ENCODE results near the gene NOC4L.

NOC4L gene

GRCh38 chr12:132154941-132155770 is 10.9 kb downstream of the NOC4L start:
- H3K4me3 ChIP-seq (ENCODE audit: low read depth, low read length): no peak overlapping the region

- H3K4me3 ChIP-seq (ENCODE audit: low read depth, low read length): no peak overlapping the region
These were observed 11.7 kb downstream of the NOC4L start for GRCh38 chr12:132155771-132156572.

DNA sequence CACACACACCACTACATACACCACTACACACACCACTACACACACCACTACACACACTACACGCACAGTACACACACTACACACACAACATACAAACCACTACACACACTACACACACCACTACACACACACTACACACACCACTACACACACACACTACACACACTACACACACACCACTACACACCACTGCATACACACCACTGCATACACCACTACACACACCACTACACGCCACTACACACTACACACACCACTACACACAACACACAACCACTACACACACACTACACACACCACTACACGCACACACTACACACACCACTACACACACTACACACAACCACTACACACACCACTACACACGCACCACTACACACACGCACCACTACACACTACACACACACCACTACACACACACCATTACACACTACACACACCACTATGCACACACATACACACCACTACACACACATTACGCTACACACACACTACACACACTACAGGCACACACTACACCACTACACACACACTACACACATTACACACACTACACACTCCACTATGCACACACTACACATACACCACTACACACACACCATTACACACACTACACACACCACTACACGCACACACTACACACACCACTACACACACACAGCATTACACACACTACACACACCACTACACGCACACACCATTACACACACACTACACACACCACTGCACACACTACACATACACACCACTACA is 12.5 kb downstream of the NOC4L start:
- no peak overlapping the region for H3K4me3 ChIP-seq (ENCODE audit: low read depth, low read length)

- H3K4me3 ChIP-seq (ENCODE audit: low read depth, low read length): no peak overlapping the region
These were observed 13.6 kb downstream of the NOC4L start for GRCh38 chr12:132157733-132158409.

- H3K4me3 ChIP-seq (ENCODE audit: low read depth, low read length): no peak overlapping the region
These were observed 14.7 kb downstream of the NOC4L start for GRCh38 chr12:132158677-132159554.

GRCh38 chr12:132159555-132160003 is 15.3 kb downstream of the NOC4L start:
- no peak overlapping the region for H3K4me3 ChIP-seq (ENCODE audit: low read depth, low read length)

DNA sequence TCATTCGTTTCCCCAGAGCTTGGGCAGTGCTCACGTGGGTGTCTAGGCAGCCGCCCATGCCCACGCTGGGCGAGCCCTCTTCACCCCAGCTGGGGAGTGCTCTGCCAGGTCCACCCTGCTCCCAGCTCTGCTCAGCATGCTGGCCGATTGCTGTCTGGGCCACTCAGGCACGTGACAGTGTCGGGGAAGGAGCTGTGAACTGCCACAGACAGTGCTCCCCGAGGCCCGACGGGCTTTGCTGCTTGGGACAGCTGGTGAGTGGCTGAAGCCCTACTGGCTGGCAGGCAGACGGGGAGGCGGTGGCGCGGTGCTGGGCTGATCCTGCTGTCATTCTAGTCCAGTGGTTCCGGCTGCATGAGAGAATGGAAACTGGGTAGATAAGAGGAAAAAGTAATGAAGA is 15.8 kb downstream of the NOC4L start:
- H3K4me3 ChIP-seq (ENCODE audit: low read depth, low read length): no peak overlapping the region

DNA sequence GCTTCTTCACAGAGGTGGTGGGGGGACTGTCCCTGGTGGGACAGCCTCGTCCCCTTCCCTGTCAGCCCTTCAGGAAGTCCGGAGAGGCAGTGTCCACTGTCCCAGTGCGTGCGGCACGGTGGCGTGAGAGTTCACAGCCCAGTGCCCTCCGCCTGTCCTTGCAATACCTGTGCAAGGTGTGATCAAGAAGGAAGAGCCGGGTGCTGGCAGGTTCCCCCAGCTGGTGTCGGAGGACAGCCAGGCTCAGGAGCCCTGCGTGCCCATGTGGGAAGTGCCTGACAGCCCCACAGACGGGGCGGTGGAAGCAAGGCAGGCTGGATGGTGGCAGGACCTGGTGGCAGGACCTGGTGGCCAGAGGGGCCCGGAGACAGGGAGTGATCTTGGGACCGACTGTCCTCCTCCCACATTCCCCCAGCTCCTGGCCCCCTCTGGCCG is 16.4 kb downstream of the NOC4L start:
- H3K4me3 ChIP-seq (ENCODE audit: low read depth, low read length): no peak overlapping the region

DNA sequence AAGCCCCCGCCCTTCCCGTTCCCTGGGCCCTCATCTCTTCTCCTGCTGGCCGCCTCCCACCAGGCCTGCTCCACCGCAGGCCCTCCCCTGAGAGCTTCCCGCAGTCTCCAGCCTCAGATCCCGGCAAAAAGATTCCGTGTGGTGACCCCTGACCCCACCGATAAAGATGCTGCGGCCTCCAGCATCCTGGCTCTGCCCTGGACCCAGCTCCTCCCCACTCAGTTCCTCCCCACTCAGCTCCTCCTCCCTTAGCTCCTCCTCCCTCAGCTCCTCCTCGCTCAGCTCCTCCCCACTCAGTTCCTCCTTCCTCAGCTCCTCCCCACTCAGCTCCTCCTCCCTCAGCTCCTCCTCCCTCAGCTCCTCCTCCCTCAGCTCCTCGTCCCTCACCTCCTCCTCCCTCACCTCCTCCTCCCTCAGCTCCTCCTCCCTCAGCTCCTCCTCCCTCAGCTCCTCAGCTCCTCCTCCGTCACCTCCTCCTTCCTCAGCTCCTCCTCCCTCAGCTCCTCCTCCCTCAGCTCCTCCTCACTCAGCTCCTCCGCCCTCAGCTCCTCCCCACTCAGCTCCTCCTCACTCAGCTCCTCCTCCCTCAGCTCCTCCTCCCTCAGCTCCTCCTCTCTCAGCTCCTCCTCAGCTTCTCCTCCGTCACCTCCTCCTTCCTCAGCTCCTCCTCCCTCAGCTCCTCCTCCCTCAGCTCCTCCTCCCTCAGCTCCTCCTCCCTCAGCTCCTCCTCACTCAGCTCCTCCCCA is 17.0 kb downstream of the NOC4L start:
- no peak overlapping the region for H3K4me3 ChIP-seq (ENCODE audit: low read depth, low read length)

DNA sequence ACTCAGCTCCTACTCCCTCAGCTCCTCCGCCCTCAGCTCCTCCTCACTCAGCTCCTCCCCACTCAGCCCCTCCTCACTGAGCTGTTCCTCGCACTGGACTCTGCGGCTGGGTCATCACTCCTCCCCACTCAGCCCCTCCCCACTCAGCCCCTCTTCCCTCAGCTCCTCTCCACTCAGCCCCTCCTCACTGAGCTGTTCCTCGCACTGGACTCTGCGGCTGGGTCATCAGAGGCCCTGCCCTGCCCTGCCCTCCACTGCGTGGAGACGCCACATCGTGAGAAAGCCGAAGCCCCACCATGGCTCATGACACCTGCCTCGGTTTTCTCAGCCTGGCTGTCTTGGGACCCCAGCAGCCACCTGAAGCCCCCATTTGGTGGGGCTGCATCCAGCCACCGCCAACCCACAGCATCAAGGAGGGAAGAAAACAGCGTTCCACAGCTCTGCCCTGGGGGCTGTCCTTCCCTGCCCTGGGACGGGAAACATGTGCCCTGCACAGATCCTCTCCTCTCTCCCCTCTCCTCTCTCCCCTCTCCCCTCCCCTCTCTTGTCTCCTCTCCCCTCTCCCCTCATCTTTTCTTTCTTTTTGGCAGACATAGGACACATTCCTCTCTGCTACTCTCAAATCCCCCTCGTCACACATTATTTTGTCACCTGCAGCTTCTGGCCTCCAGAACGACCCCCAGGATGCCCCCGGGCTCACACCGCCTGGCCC is 17.7 kb downstream of the NOC4L start:
- H3K4me3 ChIP-seq (ENCODE audit: low read depth, low read length): no peak overlapping the region

GRCh38 chr12:132162508-132163031 is 18.3 kb downstream of the NOC4L start:
- H3K4me3 ChIP-seq (ENCODE audit: low read depth, low read length): no peak overlapping the region

DNA sequence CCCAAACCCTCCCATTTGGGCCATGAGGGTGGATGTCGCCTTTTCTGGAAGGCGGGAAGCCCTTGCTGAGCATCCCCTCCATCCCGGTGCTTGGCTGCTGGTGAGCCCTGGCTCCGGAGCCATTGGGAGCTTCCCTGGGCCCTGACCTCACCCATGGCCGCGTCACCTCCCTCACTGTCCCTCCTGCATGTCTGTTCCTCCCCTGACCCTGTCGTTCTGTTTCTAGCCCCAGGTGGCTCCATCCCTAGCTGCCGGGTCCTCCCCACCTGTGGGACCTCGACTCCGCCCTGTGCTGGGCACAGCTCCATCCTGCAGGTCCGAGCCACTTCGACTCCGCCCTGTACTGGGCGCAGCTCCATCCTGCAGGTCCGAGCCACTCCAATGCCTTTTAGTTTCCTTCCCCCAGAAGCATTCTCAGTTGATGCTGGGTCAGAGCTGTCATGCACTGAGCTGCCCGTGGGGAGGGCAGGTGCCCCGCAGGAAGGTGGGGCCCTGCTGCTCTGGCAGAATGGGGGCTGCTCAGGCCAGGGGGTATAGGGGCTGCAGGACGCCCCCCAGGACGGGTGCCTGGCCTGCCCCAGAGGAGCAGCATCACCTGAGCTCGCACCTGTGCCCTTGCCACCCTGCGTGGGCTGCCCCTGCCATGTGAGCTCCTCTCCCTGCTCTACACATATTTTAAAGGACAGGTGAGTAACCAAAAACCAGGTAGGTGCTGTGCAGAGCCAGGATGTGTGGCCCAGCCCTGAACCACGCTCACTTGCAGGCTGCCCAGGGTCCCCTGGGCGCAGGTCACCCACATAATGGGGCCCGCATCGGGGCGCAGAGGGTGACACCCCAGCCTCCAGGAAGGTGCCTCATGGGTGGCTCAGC is 19.0 kb downstream of the NOC4L start:
- no peak overlapping the region for H3K4me3 ChIP-seq (ENCODE audit: low read depth, low read length)

- no peak overlapping the region for H3K4me3 ChIP-seq (ENCODE audit: low read depth, low read length)
These were observed 19.6 kb downstream of the NOC4L start for GRCh38 chr12:132163911-132164288.

DNA sequence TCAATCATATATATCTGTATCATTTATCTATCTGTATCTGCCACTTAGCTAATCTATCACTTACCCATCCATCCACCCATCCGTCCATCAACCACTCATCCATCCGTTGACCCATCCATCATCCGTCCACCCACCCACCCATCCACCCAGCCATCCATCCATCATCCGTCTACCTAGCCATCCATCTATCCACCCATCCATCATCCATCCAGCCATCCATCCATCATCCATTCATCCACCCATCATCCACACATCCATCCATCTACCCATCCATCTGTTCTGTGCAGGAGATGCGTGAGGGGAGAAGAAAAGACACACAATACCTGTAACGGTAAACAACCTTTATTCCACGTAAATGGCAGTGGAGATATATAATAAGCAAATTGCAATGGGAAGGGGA is 20.2 kb downstream of the NOC4L start:
- H3K4me3 ChIP-seq (ENCODE audit: low read depth, low read length): no peak overlapping the region

- no peak overlapping the region for H3K4me3 ChIP-seq (ENCODE audit: low read depth, low read length)
These were observed 21.3 kb downstream of the NOC4L start for GRCh38 chr12:132165584-132165983.

GRCh38 chr12:132166093-132166492 is 21.8 kb downstream of the NOC4L start:
- H3K4me3 ChIP-seq (ENCODE audit: low read depth, low read length): no peak overlapping the region
